Gastroesophageal sphincter (tissue), 4 donors: ENCODE data around the gene METTL4. TPM values are rescaled to one million over a fixed set of nuclear protein-coding genes. Genes with fewer than 3 reads are reported as not detected.

ENCODE experiments used
- ATAC-seq: fragments of 150-250 bp; one replicate; pipeline ENCODE4 v1.9.1; 2016; ENCODE audit warnings: mild to moderate bottlenecking, moderate library complexity
- H3K27ac ChIP-seq, 4 donors: fragments of 200-600 bp; sonication (generic) in 3 of 4; 1 replicate in 3 of 4; 2 replicates in 1 of 4; pipeline ENCODE4 v1.5.1; 2016 to 2019
- H3K27me3 ChIP-seq: fragments of 200-600 bp; sonication (generic); one replicate; pipeline ENCODE4 v1.5.1; 2019
- H3K36me3 ChIP-seq, 2 donors: fragments of 200-600 bp; sonication (generic); one replicate each; pipeline ENCODE4 v1.5.1; 2019; ENCODE audit warnings: control low read depth in 1 of 2
- H3K4me1 ChIP-seq, 3 donors: fragments of 200-600 bp; sonication (generic); 1 replicate in 2 of 3; 2 replicates in 1 of 3; pipeline ENCODE4 v1.5.1; 2016 to 2019; ENCODE audit warnings: control low read depth in 2 of 3
- H3K4me3 ChIP-seq, 2 donors: fragments of 200-600 bp; sonication (generic); one replicate each; pipeline ENCODE4 v1.5.1; 2019; ENCODE audit warnings: mild to moderate bottlenecking in 1 of 2, moderate library complexity in 1 of 2
- H3K9me3 ChIP-seq, 3 donors: fragments of 200-600 bp; sonication (generic); one replicate each; pipeline ENCODE4 v1.5.1; 2017 to 2019; ENCODE audit warnings: control low read depth in 2 of 3
- EP300 ChIP-seq: sonication (generic); formaldehyde crosslinking; IDR thresholded peaks from one replicate; pipeline ENCODE4 v1.6.1; 2017; ENCODE audit warnings: antibody characterized with exemption, mild to moderate bottlenecking
- POLR2A ChIP-seq, 2 donors: fragments of 450-650 bp; IDR thresholded peaks; one replicate each; pipeline ENCODE4 v1.6.1; 2017; ENCODE audit warnings: antibody characterized with exemption in 2 of 2, mild to moderate bottlenecking in 2 of 2, moderate library complexity in 1 of 2
- POLR2AphosphoS5 ChIP-seq: sonication (generic); formaldehyde crosslinking; IDR thresholded peaks from one replicate; pipeline ENCODE4 v1.6.1; 2017; ENCODE audit warnings: antibody characterized with exemption
- WGBS, 2 donors: methylation state at CpG; one replicate each; pipeline ENCODE4 v1.1.5; 2018; ENCODE audit warnings: low coverage in 1 of 2; 5-methylcytosine and 5-hydroxymethylcytosine counted together
- total RNA-seq, 4 donors: library from RNA; depleted of rRNA; stranded (reverse); fragments of >200 nt; gene quantifications; one replicate each; pipeline ENCODE4 v1.1.0, GENCODE V29; 2016
- TF ChIP-seq, protein P1 (sequence below), 4 experiments: fragments of 200-600 bp in 2 of 4; fragments of 450-650 bp in 2 of 4; sonication (generic) in 1 of 4; IDR thresholded peaks; one replicate each; pipeline ENCODE4 v1.5.1; 2017 to 2019; ENCODE audit warnings: antibody characterized with exemption in 4 of 4, mild to moderate bottlenecking in 2 of 4, moderate library complexity in 2 of 4

METTL4 gene
- total RNA-seq, 4 donors from 2014 or later: 4.2 to 9.5 (median 5.4) TPM

DNA sequence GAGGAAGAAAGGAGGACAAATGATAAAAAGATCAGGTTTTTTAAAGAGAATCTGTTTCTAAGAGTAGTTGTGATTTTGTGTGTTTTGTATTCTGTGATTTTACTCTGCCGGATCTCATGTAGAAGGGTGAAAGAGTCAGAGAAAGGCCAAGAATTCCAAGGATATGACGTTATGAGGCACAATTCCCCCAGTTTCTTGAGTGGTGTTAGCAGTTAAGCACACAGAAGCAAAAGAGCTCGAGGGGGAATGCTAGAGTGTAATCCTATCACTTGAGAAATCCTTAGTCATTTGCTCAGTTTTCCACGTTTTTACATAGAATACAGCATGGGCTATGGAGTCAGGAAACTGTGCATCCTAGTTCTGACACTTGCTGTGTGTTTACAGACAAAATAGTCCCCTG, 34.8 kb downstream of the METTL4 start:
- TF ChIP-seq, protein P1, sequence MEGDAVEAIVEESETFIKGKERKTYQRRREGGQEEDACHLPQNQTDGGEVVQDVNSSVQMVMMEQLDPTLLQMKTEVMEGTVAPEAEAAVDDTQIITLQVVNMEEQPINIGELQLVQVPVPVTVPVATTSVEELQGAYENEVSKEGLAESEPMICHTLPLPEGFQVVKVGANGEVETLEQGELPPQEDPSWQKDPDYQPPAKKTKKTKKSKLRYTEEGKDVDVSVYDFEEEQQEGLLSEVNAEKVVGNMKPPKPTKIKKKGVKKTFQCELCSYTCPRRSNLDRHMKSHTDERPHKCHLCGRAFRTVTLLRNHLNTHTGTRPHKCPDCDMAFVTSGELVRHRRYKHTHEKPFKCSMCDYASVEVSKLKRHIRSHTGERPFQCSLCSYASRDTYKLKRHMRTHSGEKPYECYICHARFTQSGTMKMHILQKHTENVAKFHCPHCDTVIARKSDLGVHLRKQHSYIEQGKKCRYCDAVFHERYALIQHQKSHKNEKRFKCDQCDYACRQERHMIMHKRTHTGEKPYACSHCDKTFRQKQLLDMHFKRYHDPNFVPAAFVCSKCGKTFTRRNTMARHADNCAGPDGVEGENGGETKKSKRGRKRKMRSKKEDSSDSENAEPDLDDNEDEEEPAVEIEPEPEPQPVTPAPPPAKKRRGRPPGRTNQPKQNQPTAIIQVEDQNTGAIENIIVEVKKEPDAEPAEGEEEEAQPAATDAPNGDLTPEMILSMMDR (IDR thresholded peaks at IDR 0.05): no peak
- TF ChIP-seq POLR2AphosphoS5: no peak
- no peak for TF ChIP-seq EP300
- TF ChIP-seq POLR2A (IDR thresholded peaks at IDR 0.05): no peak
- Histone ChIP-seq H3K27ac (no peak overlapping the region), H3K36me3 (peaks cover 0 to 8% of the 10 kb centered on the region in 2 donors), H3K4me3 (no peak overlapping the region), H3K27me3 (no peaks in the 10 kb centered on the region), H3K9me3 (no peaks in the 10 kb centered on the region), H3K4me1 (peaks cover 0 to 14% (median 0%) of the 10 kb centered on the region in 3 donors)
- ATAC-seq: no peak
- 39 to 66% methylated on average over 3 to 4 of the region's 4 CpGs for WGBS, 2 donors

DNA sequence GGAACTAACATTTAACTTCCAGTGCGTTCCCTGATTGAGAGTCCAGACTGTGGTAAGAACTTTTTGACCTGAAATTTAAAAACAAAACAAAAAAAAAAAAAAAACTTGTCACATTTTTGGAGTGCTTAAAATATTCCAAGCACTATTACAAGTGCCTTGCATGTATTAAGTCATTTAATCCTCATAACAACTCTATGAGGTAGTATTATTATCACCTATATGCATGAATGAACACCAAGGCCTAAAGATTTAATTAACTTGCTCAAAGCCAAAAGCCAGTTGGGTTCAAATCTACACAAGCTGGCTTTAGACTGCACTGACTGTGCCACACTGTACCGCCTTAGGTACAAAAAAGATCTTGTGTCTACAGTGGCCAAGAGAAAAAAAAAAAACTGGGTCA, 35.2 kb downstream of the METTL4 start:
- no peaks in the 10 kb centered on the region for H3K27me3 ChIP-seq
- no peak overlapping the region for H3K4me3 ChIP-seq
- peaks cover 0 to 14% (median 0%) of the 10 kb centered on the region in 3 donors for H3K4me1 ChIP-seq
- no peak overlapping the region for H3K27ac ChIP-seq
- WGBS, 2 donors: 30 to 46% methylated on average over 1 to 2 of the region's 2 CpGs
- H3K9me3 ChIP-seq: no peaks in the 10 kb centered on the region
- peaks cover 0 to 8% of the 10 kb centered on the region in 2 donors for H3K36me3 ChIP-seq
- TF ChIP-seq EP300 (no peak), POLR2A (IDR thresholded peaks at IDR 0.05) (no peak)
- ATAC-seq: no peak

DNA sequence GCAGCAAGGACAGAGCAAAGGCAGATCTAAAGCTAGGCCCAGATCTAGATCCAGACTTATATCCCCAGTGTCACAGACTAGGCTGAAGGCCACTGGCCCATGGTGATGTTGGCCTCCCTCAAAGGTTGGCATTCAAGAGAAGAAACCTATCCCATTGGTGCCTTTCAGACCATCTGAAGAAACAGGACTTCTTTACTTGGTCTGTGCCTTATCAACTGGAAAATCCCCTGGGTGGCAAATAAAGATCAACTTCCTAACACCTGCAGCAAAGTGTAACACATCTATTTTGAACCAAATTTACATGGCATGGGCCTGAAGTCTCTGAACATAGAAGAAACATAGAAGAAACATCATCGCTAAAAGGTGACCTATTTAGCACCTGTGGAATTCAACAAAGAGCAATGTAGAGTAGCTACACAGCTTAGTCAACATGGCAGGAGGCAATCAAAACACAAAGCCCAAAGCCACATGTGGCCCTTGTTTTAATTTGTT, 35.8 kb downstream of the METTL4 start:
- Histone ChIP-seq H3K4me3 (no peak overlapping the region), H3K36me3 (peaks cover 0 to 8% of the 10 kb centered on the region in 2 donors), H3K9me3 (no peaks in the 10 kb centered on the region), H3K27me3 (no peaks in the 10 kb centered on the region), H3K4me1 (peaks cover 0 to 14% (median 0%) of the 10 kb centered on the region in 3 donors), H3K27ac (no peak overlapping the region)
- ATAC-seq: no peak
- 100% methylated on average over 1 of the region's 1 CpG for WGBS, 2 donors
- no peak for TF ChIP-seq POLR2AphosphoS5
- TF ChIP-seq POLR2A (IDR thresholded peaks at IDR 0.05): no peak
- TF ChIP-seq, protein P1 (IDR thresholded peaks at IDR 0.05): no peak
- no peak for TF ChIP-seq EP300

DNA sequence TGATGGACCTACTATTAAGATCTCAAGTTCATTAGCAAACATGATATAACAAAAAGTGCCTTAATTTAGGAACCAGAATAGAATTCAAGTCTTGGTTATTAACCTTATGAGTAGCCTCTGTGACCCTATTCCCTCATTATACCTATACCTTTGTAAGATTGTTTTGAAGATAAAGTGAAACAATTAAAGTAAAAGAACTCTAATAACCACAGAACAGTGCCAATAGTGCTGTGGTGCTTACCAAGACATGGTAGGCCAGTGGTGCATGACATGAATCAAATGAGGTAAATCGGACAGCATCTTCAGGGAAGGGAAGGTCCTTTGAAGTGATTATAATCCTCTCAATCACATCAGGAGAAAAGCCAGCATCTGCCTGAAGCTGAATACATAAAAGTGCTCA, 36.4 kb downstream of the METTL4 start:
- no peaks in the 10 kb centered on the region for H3K27me3 ChIP-seq
- H3K27ac ChIP-seq: no peak overlapping the region
- ATAC-seq: no peak
- H3K9me3 ChIP-seq: no peaks in the 10 kb centered on the region
- TF ChIP-seq EP300: no peak
- no peak for TF ChIP-seq POLR2AphosphoS5
- TF ChIP-seq POLR2A (IDR thresholded peaks at IDR 0.05): no peak
- TF ChIP-seq, protein P1 (IDR thresholded peaks at IDR 0.05): no peak
- 60 to 100% methylated on average over 1 of the region's 1 CpG for WGBS, 2 donors
- H3K4me1 ChIP-seq: peaks cover 0 to 14% (median 0%) of the 10 kb centered on the region in 3 donors
- peaks cover 0 to 8% of the 10 kb centered on the region in 2 donors for H3K36me3 ChIP-seq
- no peak overlapping the region for H3K4me3 ChIP-seq

DNA sequence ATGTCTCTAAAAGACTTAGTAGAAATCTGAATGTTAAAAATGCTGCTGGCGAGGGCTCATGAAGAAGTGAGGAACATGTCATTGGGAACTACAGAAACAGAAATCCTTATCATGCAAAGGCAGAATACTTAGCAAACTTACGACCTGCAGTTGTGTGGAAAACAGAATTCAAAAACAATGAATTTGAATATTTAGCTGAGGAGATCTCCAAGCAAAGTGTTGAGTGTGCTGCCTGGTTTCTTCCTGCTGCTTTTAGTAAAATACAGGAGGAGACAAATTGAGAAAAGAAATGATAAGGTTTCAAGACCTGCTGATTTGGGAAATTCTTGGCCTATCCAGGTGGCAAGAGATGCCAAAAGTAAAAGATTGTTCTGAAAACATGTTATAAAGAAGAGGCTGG, 38.5 kb downstream of the METTL4 start:
- 94 to 100% methylated on average over 2 of the region's 2 CpGs for WGBS, 2 donors
- H3K36me3 ChIP-seq: peaks cover 0 to 8% of the 10 kb centered on the region in 2 donors
- ATAC-seq: no peak
- H3K27me3 ChIP-seq: no peaks in the 10 kb centered on the region
- H3K27ac ChIP-seq: no peak overlapping the region
- no peak overlapping the region for H3K4me3 ChIP-seq
- TF ChIP-seq, protein P1 (IDR thresholded peaks at IDR 0.05): no peak
- TF ChIP-seq POLR2A (IDR thresholded peaks at IDR 0.05) (no peak), EP300 (no peak), POLR2AphosphoS5 (no peak)
- H3K9me3 ChIP-seq: no peaks in the 10 kb centered on the region
- H3K4me1 ChIP-seq: peaks cover 0 to 14% (median 0%) of the 10 kb centered on the region in 3 donors
